GM19099 (cell line): Measurements from ENCODE around the gene WDR81.

Source experiments
- POLR2A ChIP-seq: IDR thresholded peaks from 3 replicates; pipeline ENCODE4 v1.6.1; 2011; ENCODE audit warnings: low read depth; ENCODE audit not compliant: insufficient read length; ENCODE audit errors: extremely low read depth

The WDR81 gene

GRCh38 chr17:1737531-1738291 is 13.2 kb downstream of the WDR81 start:
- no peak for TF ChIP-seq POLR2A

- no peak for TF ChIP-seq POLR2A
Observed at GRCh38 chr17:1742371-1743087, 18.0 kb downstream of the WDR81 start, which contains the start of gene SERPINF2. SERPINF2 (plus strand) TSS chr17:1742871; CDS start chr17:1744996, 2,125 bp downstream.

DNA sequence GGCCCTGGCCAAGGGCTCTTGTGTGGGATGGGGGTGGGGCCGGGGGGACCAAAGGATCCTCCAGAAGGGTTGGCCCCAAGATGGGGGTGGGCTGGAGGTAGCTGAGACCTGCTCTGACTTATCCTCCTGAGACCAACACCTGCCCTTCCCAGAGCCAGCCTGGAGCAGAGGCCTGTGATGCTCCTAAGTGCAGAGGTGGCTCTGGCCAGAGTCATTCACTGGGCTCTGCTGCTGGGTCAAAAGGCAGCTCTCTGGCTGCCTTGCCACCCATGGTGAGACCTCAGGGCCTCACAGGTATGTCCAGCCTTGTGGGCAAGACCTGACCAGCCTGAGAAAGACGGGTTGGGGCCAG is 18.6 kb downstream of the WDR81 start:
- TF ChIP-seq POLR2A: no peak

GRCh38 chr17:1744551-1745512 is 20.3 kb downstream of the WDR81 start:
- TF ChIP-seq POLR2A: no peak

- no peak for TF ChIP-seq POLR2A
Observed at GRCh38 chr17:1745513-1746020, 21.1 kb downstream of the WDR81 start.

DNA sequence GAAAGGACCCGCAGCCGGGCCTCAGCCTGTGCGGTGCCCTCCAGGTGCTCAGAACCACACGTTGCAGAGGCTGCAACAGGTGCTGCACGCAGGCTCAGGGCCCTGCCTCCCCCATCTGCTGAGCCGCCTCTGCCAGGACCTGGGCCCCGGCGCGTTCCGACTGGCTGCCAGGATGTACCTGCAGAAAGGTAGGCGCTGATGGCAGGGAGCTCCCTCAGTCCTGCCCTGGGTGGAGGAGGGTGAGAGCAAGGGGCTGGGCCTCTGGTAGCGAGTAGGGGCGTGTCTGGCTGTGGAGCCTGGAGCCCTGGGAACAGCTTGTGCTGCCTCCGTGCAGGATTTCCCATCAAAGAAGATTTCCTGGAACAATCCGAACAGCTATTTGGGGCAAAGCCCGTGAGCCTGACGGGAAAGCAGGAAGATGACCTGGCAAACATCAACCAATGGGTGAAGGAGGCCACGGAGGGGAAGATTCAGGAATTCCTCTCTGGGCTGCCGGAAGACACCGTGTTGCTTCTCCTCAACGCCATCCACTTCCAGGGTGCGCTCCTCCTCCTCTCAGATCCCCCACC is 22.6 kb downstream of the WDR81 start:
- TF ChIP-seq POLR2A: no peak

GRCh38 chr17:1750628-1751027 is 26.1 kb downstream of the WDR81 start:
- TF ChIP-seq POLR2A: no peak

DNA sequence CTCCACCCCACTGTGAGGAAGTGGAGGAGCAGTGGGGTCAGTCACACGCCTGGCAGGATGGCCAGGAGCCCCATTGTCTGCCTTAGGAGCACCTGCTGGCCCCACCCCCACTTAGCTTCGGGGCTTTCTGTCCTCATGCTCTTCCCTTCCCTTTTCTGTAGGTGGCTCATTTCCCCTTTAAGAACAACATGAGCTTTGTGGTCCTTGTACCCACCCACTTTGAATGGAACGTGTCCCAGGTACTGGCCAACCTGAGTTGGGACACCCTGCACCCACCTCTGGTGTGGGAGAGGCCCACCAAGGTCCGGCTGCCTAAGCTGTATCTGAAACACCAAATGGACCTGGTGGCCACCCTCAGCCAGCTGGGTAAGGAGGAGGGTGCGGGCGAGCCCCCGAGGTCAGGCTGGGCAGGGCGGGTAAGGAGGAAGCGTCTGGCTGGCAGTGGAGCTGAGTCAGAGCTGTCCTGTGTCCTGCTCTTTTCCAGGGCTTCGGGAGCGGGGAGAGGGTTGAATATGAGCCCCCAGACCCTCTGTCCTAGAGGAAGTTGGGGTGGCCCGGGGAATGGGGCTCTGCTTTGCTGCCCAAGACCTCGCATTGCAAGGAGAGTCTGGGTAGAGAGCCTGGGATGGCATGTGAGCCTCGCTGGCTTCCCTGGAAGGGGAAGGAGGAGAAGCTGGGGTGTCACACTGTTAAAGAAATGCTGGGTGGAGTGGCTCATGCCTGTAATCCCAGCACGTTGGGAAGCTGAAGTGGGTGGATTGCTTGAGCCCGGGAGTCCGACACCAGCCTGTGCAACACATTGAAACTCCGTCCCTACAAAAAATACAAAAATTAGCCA is 28.1 kb downstream of the WDR81 start:
- no peak for TF ChIP-seq POLR2A

DNA sequence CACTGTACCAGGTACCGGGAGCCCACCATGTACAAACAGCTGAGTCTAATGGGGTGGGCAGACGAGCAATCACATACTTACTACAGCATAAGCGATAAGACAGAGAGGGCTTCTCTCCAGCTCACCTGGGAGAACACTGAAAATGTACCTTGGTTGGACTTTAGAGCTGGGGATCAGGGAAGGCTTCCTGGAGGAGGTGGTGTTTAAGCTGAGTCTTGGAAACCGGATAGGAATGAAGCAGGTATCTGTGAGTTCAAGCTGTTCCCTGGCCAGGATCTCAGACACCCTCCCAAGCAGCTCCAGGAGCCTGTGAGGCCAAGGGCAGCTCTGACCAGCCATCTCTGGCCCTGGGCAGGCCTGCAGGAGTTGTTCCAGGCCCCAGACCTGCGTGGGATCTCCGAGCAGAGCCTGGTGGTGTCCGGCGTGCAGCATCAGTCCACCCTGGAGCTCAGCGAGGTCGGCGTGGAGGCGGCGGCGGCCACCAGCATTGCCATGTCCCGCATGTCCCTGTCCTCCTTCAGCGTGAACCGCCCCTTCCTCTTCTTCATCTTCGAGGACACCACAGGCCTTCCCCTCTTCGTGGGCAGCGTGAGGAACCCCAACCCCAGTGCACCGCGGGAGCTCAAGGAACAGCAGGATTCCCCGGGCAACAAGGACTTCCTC is 29.4 kb downstream of the WDR81 start:
- no peak for TF ChIP-seq POLR2A

GRCh38 chr17:1754430-1755112 is 30.1 kb downstream of the WDR81 start:
- no peak for TF ChIP-seq POLR2A

DNA sequence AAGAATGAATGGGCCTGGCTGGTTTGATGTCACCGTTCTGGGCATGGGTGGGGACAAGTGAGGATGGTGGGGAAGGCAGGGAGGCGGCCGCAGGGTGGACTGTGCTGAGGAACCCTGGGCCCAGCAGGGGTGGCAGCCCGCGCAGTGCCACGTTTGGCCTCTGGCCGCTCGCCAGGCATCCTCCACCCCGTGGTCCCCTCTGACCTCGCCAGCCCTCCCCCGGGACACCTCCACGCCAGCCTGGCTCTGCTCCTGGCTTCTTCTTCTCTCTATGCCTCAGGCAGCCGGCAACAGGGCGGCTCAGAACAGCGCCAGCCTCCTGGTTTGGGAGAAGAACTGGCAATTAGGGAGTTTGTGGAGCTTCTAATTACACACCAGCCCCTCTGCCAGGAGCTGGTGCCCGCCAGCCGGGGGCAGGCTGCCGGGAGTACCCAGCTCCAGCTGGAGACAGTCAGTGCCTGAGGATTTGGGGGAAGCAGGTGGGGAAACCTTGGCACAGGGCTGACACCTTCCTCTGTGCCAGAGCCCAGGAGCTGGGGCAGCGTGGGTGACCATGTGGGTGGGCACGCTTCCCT is 30.8 kb downstream of the WDR81 start:
- no peak for TF ChIP-seq POLR2A

GRCh38 chr17:1755827-1756262 is 31.3 kb downstream of the WDR81 start:
- no peak for TF ChIP-seq POLR2A

DNA sequence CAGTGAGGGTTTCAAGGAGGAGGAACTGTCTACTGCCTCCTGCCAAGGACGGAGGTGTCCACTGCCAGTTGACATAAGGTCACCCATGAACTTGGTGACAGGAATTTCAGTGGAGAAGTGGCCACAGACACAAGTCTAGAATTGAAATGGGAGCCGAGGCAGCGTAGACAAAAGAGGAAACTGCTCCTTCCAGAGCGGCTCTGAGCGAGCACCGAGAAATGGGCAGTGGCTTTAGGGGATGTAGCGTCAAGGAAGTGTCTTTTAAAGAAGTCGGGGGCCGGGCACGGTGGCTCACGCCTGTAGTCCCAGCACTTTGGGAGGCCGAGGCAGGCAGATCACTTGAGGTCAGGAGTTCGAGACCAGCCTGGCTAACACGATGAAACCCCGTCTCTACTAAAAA is 34.3 kb downstream of the WDR81 start:
- no peak for TF ChIP-seq POLR2A

- TF ChIP-seq POLR2A: no peak
Observed at GRCh38 chr17:1759529-1759928, 35.0 kb downstream of the WDR81 start.
